Measurements from ENCODE around the gene UBE2E2. TPM values are rescaled to one million over a fixed set of nuclear protein-coding genes. Genes with fewer than 3 reads are reported as not detected.

The UBE2E2 gene
- total and polyA plus RNA-seq, 12 donors = 19.5 to 63.8 (median 52.2) TPM

GRCh38 chr3:23629181-23629894 lies 426.2 kb downstream of the UBE2E2 start:
- Histone ChIP-seq H3K9me3 (peaks cover 0 to 16% (median 2%) of the 10 kb centered on the region in 11 donors), H3K27me3 (no peaks in the 10 kb centered on the region), H3K36me3 (no peaks in the 10 kb centered on the region), H3K27ac (no peak overlapping the region), H3K4me1 (peaks cover 0 to 11% (median 0%) of the 10 kb centered on the region in 9 donors), H3K4me3 (no peak overlapping the region)
- no peak for TF ChIP-seq CTCF (IDR thresholded peaks at IDR 0.05)
- intact Hi-C loops (cut with DNase I) = no loop called here
- ATAC-seq (peak in 2 of 8 donors; percentile 25 to 31), DNase-seq (no peak)
- WGBS, 2 donors = 74 to 85% methylated on average over 5 of the region's 5 CpGs

- Histone ChIP-seq H3K36me3 (no peaks in the 10 kb centered on the region), H3K9me3 (peaks cover 0 to 14% (median 0%) of the 10 kb centered on the region in 11 donors), H3K4me3 (no peak overlapping the region), H3K4me1 (peaks cover 0 to 11% (median 0%) of the 10 kb centered on the region in 9 donors), H3K27me3 (no peaks in the 10 kb centered on the region), H3K27ac (peak overlapping the region in 2 of 10 donors; percentile 1 to 6)
- intact Hi-C loops (cut with DNase I) = loop anchor here in 1 of 10 donors (10.0 kb wide), 1 partner anchor 459 kb away; no protein-coding TSS in a partner anchor
- DNase-seq (no peak), ATAC-seq (no peak)
- WGBS, 2 donors = 75 to 82% methylated on average over 6 of the region's 6 CpGs
- no peak for TF ChIP-seq CTCF (IDR thresholded peaks at IDR 0.05)
Measured at GRCh38 chr3:23633261-23633960, 430.3 kb downstream of the UBE2E2 start.

- no peak for TF ChIP-seq CTCF (IDR thresholded peaks at IDR 0.05)
- no peaks in the 10 kb centered on the region for H3K36me3 ChIP-seq
- no peak for DNase-seq
- peaks cover 0 to 14% (median 0%) of the 10 kb centered on the region in 11 donors for H3K9me3 ChIP-seq
- WGBS, 2 donors = 94 to 96% methylated on average over 3 of the region's 3 CpGs
- no peak for ATAC-seq
- peaks cover 0 to 8% (median 0%) of the 10 kb centered on the region in 9 donors for H3K4me1 ChIP-seq
- no peaks in the 10 kb centered on the region for H3K27me3 ChIP-seq
- H3K27ac ChIP-seq = no peak overlapping the region
- no peak overlapping the region for H3K4me3 ChIP-seq
- intact Hi-C loops (cut with DNase I) = loop anchor here in 1 of 10 donors (10.0 kb wide), 1 partner anchor 463 kb away; no protein-coding TSS in a partner anchor
Measured at GRCh38 chr3:23637339-23637738, 434.2 kb downstream of the UBE2E2 start.

GRCh38 chr3:23640471-23641146 lies 437.5 kb downstream of the UBE2E2 start:
- WGBS, 2 donors = 31 to 40% methylated on average over 1 of the region's 1 CpG
- ATAC-seq (no peak), DNase-seq (no peak)
- Histone ChIP-seq H3K27ac (no peak overlapping the region), H3K9me3 (peaks cover 0 to 14% (median 0%) of the 10 kb centered on the region in 11 donors), H3K4me3 (no peak overlapping the region), H3K4me1 (peaks cover 0 to 8% (median 0%) of the 10 kb centered on the region in 9 donors), H3K36me3 (no peaks in the 10 kb centered on the region), H3K27me3 (no peaks in the 10 kb centered on the region)
- TF ChIP-seq CTCF (IDR thresholded peaks at IDR 0.05) = no peak
- intact Hi-C loops (cut with DNase I) = no loop called here
